Breast epithelium (tissue), 4 donors: Measurements from ENCODE around the gene ZNF618. TPM values are rescaled to one million over a fixed set of nuclear protein-coding genes. Genes with fewer than 3 reads are reported as not detected.

Experiments
- DNase-seq, 2 donors: peaks; one replicate each; pipeline ENCODE4 v3.0.0-alpha.2; 2019; ENCODE audit warnings: low spot score in 2 of 2
- H3K27ac ChIP-seq, 2 donors: fragments of 200-600 bp; sonication (generic) in 1 of 2; one replicate each; pipeline ENCODE4 v1.5.1; 2016 to 2019; ENCODE audit warnings: mild to moderate bottlenecking in 1 of 2
- H3K27me3 ChIP-seq, 2 donors: fragments of 200-600 bp; sonication (generic) in 1 of 2; one replicate each; pipeline versions ENCODE4 v1.5.1 to v1.6.0; 2017 to 2019; ENCODE audit warnings: control low read depth in 1 of 2, mild to moderate bottlenecking in 1 of 2
- H3K36me3 ChIP-seq: fragments of 200-600 bp; one replicate; pipeline ENCODE4 v1.5.1; 2019
- H3K4me1 ChIP-seq, 2 donors: fragments of 200-600 bp; sonication (generic); one replicate each; pipeline ENCODE4 v1.5.1; 2016 to 2019; ENCODE audit warnings: control low read depth in 1 of 2
- H3K4me3 ChIP-seq, 3 donors: fragments of 200-600 bp; sonication (generic); 1 replicate in 2 of 3; 2 replicates in 1 of 3; pipeline ENCODE4 v1.5.1; 2016 to 2019; ENCODE audit warnings: mild to moderate bottlenecking in 3 of 3, moderate library complexity in 2 of 3
- H3K9me3 ChIP-seq, 2 donors: fragments of 200-600 bp; sonication (generic) in 1 of 2; one replicate each; pipeline ENCODE4 v1.5.1; 2016 to 2019; ENCODE audit warnings: control low read depth in 1 of 2
- POLR2A ChIP-seq: fragments of 450-650 bp; IDR thresholded peaks from one replicate; pipeline ENCODE4 v1.6.1; 2016; ENCODE audit warnings: antibody characterized with exemption, mild to moderate bottlenecking, moderate library complexity
- POLR2AphosphoS5 ChIP-seq, 3 donors: sonication (generic); formaldehyde crosslinking; IDR thresholded peaks; one replicate each; pipeline ENCODE4 v1.6.1; 2017; ENCODE audit warnings: antibody characterized with exemption in 3 of 3
- intact Hi-C: fragments of 100-400 bp; cut with DNase I; formaldehyde crosslinking; loops from one replicate; pipeline ENCODE4 v1.15.1; 2023; ENCODE audit warnings: low total_unique reads
- total RNA-seq, 3 donors: library from RNA; depleted of rRNA; stranded (reverse); fragments of >200 nt; gene quantifications; one replicate each; pipeline ENCODE4 v1.1.0, GENCODE V29; 2016
- TF ChIP-seq, protein P1 (sequence below), 3 donors: fragments of 450-650 bp; IDR thresholded peaks; one replicate each; pipeline ENCODE4 v1.5.1; 2016 to 2017; ENCODE audit warnings: antibody characterized with exemption in 3 of 3, mild to moderate bottlenecking in 3 of 3, moderate library complexity in 3 of 3

ZNF618 gene
- total RNA-seq, 3 donors from 2014 or later: 4.6 to 11.8 (median 10.4) TPM

DNA sequence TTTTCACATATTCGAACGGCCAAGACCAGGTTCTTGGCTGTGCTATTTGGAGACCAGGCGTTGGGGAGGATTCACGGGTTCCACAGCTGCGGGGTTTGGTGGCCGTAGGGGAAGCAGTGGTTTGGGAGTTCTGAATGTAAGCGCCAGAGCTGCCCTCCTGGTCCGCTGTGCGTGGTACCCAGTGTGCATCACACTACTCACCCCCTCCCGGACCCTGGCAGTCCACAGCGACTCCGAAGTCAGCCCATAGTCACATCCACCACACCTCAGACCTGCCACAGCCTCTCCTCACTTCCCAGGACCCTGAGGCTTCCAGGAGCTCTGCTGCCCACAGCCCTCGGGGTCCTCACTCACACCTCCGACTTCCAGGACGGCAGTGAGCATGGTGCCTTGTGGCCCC, 175.2 kb downstream of the ZNF618 start:
- intact Hi-C loops: no loop called here
- H3K27ac ChIP-seq: no peak overlapping the region
- no peaks in the 10 kb centered on the region for H3K4me1 ChIP-seq
- H3K27me3 ChIP-seq: no peaks in the 10 kb centered on the region
- no peak for DNase-seq
- H3K4me3 ChIP-seq: no peak overlapping the region
- TF ChIP-seq POLR2AphosphoS5 (IDR thresholded peaks at IDR 0.05) (no peak), POLR2A (no peak)
- TF ChIP-seq, protein P1, sequence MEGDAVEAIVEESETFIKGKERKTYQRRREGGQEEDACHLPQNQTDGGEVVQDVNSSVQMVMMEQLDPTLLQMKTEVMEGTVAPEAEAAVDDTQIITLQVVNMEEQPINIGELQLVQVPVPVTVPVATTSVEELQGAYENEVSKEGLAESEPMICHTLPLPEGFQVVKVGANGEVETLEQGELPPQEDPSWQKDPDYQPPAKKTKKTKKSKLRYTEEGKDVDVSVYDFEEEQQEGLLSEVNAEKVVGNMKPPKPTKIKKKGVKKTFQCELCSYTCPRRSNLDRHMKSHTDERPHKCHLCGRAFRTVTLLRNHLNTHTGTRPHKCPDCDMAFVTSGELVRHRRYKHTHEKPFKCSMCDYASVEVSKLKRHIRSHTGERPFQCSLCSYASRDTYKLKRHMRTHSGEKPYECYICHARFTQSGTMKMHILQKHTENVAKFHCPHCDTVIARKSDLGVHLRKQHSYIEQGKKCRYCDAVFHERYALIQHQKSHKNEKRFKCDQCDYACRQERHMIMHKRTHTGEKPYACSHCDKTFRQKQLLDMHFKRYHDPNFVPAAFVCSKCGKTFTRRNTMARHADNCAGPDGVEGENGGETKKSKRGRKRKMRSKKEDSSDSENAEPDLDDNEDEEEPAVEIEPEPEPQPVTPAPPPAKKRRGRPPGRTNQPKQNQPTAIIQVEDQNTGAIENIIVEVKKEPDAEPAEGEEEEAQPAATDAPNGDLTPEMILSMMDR (IDR thresholded peaks at IDR 0.05): no peak
- no peaks in the 10 kb centered on the region for H3K9me3 ChIP-seq
- no peaks in the 10 kb centered on the region for H3K36me3 ChIP-seq

DNA sequence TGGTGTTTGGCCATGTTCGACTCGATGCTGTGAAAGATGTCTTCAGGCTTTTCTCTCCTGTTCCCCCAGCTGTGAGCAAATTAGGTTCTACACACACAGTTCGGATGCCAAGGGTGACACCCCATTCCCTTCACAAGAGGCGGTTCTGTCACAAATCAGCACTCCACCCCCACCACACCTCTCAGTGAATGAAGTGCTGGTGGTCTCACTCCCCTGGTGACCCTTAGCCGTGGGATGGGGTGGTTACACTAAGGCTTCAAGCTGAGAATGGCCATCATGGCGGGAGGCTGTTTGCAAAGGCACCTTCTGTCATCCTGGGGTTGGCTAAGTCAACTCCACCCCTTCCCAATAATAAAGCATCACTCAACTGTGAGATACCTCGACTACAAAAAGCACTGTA, 175.6 kb downstream of the ZNF618 start:
- Histone ChIP-seq H3K4me3 (no peak overlapping the region), H3K4me1 (no peaks in the 10 kb centered on the region), H3K27me3 (no peaks in the 10 kb centered on the region), H3K36me3 (no peaks in the 10 kb centered on the region), H3K9me3 (no peaks in the 10 kb centered on the region), H3K27ac (no peak overlapping the region)
- DNase-seq: no peak
- TF ChIP-seq POLR2AphosphoS5 (IDR thresholded peaks at IDR 0.05) (no peak), POLR2A (no peak)
- TF ChIP-seq, protein P1 (IDR thresholded peaks at IDR 0.05): no peak
- intact Hi-C loops: no loop called here

DNA sequence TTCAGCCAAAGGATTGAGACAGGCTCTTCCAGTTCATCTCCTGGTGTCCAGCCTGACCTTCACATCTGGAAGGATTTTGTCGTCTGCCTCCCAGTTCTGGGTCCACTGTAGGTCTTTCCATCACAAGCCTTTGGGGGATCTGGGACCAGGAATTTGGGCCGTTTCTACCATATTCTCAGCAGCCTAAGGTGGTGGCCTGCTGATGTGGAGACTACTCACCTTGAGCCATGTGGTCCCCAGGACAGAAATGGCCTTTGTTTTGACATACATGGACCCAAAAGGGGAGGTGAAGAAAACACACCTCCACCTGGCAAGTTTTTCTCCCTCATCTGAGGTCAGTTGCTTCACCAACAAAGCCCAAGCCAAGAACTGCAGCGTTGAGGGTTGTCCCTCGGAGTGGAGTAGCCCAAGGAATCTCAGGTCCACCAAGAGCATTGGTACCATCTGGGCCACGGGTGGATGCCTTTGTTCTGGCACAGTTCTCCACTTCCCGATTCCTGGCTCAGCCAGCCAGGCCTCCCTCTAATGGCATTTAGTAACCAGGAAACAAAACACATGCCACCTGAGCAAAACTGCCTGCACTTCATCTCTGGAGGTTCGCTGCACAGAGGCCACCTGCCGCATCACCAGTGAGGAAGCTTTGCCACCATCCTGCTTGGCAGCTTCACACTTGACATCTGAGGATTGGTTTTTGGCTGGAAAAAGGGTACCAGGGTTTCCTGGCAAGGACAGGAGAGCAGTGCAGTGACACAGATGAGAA, 177.3 kb downstream of the ZNF618 start:
- DNase-seq: peak in 1 of 2 donors; percentile 20
- Histone ChIP-seq H3K4me3 (no peak overlapping the region), H3K4me1 (no peaks in the 10 kb centered on the region), H3K27me3 (no peaks in the 10 kb centered on the region), H3K36me3 (no peaks in the 10 kb centered on the region), H3K9me3 (no peaks in the 10 kb centered on the region), H3K27ac (no peak overlapping the region)
- intact Hi-C loops: no loop called here
- TF ChIP-seq, protein P1 (IDR thresholded peaks at IDR 0.05): no peak
- no peak for TF ChIP-seq POLR2AphosphoS5 (IDR thresholded peaks at IDR 0.05)

DNA sequence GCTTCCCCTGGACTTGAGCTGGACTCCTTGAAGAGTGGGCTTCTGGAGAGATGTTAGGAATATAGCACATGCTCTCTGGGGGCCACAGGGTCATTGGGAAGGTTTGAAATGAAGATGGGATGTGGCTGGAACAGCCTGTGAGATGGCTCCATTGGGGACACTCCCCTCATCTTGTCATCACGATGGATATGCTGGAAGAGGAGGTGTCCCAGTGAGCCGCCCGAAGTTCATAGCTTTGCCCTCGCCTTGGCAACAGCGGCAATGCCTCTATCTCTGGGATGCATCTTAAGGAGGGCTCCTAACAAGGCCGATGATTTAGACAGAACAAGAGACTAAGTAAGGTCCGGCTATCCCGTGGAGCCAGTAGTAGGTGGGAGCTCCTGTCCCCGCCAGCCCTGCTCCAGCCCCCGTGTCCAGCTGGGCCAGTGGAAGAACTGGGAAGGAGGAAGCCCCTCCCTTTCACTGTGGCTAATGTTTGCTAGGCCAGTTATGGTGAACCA, 178.1 kb downstream of the ZNF618 start:
- Histone ChIP-seq H3K36me3 (no peaks in the 10 kb centered on the region), H3K27me3 (no peaks in the 10 kb centered on the region), H3K9me3 (no peaks in the 10 kb centered on the region), H3K4me1 (no peaks in the 10 kb centered on the region), H3K4me3 (no peak overlapping the region), H3K27ac (no peak overlapping the region)
- intact Hi-C loops: no loop called here
- TF ChIP-seq POLR2AphosphoS5 (IDR thresholded peaks at IDR 0.05): no peak
- TF ChIP-seq, protein P1 (IDR thresholded peaks at IDR 0.05): no peak
- no peak for TF ChIP-seq POLR2A
- no peak for DNase-seq

- intact Hi-C loops: no loop called here
- TF ChIP-seq POLR2A (no peak), POLR2AphosphoS5 (IDR thresholded peaks at IDR 0.05) (no peak)
- TF ChIP-seq, protein P1 (IDR thresholded peaks at IDR 0.05): no peak
- no peaks in the 10 kb centered on the region for H3K36me3 ChIP-seq
- H3K27ac ChIP-seq: no peak overlapping the region
- no peaks in the 10 kb centered on the region for H3K9me3 ChIP-seq
- H3K4me1 ChIP-seq: no peaks in the 10 kb centered on the region
- H3K27me3 ChIP-seq: no peaks in the 10 kb centered on the region
- no peak overlapping the region for H3K4me3 ChIP-seq
- no peak for DNase-seq
Measured at GRCh38 chr9:114055061-114055460, 179.0 kb downstream of the ZNF618 start.
